ENCODE measurements around the gene BPIFA3.
A peak's percentile ranks its signal among the peaks of the same experiment; 100 is the strongest.
"Not testable (repeated sequence)": the region's sequence is repeated elsewhere in the genome, so short reads cannot be mapped to it uniquely, and the experiment has no call there.

The BPIFA3 gene

GRCh38 chr20:33217052-33217451 is at the start of gene BPIFA3:
BPIFA3 (plus strand) TSS chr20:33217352; CDS start chr20:33217537, 185 bp downstream.
- no peak for DNase-seq (ENCODE audit: low read depth)

DNA sequence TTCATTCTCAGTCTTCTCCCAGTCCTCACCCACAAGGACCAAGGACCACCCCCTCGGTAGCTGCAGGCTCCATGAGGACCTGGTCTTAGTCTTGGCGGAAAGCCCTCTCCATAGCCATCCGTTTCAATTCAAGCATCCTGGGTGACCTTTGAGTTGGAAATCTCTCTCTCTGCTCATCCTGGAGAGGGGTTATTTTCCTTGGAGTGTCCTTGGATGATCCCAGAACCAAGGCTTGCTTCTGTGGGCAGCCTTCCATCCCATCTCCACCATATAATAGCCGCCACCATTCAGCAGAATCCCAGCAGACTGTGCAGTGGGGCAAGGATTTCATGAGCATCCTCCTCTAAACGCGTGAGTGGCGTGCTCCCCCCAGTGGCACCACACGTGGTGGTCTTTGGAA is 49.3 kb upstream of the BPIFA3 start, which contains the start of gene BPIFA2:
Gene BPIFA2 (plus strand): TSS at position 301 of the 400 bp plus-strand sequence. CDS start 987 bp downstream, outside the sequence.
- no peak for DNase-seq (ENCODE audit: low read depth)

DNA sequence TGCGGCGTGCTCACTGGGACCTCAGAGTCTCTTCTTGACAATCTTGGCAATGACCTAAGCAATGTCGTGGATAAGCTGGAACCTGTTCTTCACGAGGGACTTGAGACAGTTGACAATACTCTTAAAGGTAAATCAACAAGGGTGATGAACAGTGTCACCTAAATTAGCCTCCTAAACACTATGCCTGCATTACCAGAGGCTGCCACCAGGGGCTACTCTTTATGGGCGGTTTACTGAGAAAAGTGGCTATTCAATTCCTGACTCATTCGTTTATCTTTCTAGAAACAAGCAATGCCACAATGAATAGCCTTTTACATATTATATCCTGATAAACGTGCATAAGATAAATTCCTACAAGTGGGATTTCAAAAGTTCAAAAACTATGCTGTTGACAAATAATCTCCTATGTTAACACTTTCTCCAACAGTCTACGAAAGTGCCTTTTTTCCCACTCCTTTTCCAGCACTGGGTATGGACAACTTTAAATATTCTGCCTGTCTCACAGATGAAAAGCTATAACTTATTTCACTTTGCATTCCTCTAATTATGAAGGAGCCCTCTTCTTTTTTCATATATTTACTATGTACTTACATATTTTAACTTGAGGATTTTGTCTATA is 47.9 kb upstream of the BPIFA3 start:
- DNase-seq (ENCODE audit: low read depth), result no peak

DNA sequence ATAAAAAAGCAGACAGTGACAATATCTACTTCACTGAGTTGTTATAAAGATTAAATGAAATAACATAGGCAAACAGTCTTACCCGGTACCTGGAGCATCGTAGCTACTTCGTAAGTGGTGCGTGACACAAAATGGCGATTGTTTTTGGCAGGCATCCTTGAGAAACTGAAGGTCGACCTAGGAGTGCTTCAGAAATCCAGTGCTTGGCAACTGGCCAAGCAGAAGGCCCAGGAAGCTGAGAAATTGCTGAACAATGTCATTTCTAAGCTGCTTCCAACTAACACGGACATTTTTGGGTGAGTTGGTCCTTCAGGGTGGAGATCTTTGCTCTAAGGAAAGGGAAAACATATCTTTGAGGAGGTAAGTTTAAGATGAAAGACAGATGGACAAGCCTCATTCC is 44.4 kb upstream of the BPIFA3 start:
- no peak for DNase-seq (ENCODE audit: low read depth)

GRCh38 chr20:33175123-33175522 is 42.0 kb upstream of the BPIFA3 start:
- DNase-seq (ENCODE audit: low read depth), result no peak

- DNase-seq (ENCODE audit: low read depth), result no peak
Measured at GRCh38 chr20:33176101-33176500, 41.1 kb upstream of the BPIFA3 start.

DNA sequence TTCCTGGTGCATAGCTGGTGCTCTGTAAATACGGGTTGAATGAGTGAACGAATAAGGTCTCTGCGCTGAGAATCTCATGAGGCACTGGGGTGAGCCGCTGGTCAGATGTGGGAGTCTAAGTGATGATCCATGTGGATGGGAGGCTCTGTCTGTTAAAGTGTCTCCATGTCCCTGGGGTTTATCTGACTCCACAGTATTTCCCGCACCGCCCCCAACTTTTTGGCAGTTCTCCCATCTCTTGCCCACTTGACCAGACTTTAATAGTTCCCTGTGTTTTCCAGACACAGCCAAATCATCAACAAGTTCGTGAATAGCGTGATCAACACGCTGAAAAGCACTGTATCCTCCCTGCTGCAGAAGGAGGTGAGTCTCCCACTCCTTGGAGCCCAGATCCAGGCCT is 39.3 kb upstream of the BPIFA3 start:
- DNase-seq (ENCODE audit: low read depth), result no peak

DNA sequence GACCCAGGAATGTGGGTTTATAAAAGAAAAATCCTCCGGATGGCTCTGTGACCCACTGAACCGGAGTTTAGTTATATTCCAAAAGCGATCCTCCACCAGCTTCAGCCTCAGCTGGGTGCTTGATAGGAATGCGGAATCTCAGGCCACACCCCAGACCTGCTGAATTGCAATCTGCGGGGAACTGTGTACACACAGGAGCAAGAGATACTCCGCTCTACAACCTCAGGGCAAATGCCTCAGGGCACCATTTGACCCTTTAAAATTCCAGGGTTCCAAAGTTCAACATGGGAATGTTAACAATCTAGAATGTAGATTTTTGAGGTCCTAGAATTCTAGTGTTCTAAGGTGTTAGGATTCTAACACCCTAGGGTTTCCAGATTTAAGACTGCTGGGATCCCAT is 38.4 kb upstream of the BPIFA3 start:
- DNase-seq (ENCODE audit: low read depth), result no peak

DNA sequence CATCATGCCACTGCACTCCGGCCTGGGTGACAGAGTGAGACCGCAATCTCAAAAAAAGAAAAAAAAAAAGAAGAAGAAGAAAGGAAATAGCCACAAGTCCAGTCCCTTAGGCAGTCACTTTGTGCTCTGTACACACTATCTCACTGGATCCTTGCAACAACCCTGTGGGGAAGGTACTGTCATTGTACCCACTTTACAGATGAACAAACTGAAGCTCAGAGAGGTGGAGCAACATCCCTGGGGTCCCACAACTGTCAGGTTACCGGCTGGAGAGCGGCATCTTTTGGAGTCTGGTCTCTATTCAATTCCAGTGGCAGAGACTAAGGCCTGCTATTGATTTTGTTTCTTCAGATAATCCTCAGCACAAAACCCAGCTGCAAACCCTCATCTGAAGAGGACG is 37.0 kb upstream of the BPIFA3 start:
- no peak for DNase-seq (ENCODE audit: low read depth)

DNA sequence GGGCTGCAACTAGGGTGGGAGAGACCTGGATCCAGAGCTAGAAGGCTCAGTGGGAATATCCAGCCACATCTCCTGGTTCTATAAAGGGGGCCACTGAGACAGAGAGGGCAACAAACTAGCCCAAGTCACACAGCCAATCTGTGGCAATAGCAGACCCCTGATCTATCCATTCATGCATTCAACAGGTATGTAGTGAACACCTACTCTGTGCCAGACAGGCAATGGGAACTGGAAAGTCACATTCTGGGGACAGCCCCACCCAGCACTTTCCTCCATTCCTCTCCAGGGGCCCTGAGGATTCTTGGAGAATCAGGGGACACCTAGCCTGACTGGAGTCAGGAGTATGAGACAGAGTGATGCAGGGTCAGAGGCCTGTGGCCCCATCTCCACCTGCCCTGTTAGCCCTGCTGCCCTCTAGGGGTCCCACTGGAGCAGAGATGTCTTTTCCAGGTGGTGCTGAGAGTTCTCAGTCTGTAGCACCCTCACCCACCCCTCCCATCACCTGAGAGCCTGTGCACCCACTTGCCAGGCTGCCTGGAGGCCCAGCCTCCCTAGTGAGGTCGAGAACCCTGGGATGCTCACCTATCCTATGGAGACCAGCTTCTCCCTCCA is 35.6 kb upstream of the BPIFA3 start:
- DNase-seq (ENCODE audit: low read depth), result no peak

DNA sequence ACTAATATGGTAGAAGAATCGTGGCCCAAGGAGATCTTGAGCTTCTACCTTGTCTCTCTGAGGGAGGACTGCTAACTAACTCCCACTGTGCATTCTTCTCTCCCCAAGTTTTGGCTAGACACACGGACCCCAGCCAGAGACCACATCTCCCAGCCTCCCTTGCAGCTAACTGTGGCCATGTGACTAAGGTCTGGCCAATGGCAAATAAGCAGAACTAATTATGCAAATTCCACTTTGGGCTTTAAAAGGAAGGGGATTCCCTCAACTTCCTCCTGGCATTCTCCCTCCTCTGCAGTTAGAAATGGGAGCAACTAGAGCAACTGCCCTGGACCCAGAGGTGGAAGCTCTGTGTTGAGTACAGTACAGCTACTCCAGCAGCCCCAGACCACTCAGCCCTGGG is 33.8 kb upstream of the BPIFA3 start:
- DNase-seq (ENCODE audit: low read depth), result no peak

DNA sequence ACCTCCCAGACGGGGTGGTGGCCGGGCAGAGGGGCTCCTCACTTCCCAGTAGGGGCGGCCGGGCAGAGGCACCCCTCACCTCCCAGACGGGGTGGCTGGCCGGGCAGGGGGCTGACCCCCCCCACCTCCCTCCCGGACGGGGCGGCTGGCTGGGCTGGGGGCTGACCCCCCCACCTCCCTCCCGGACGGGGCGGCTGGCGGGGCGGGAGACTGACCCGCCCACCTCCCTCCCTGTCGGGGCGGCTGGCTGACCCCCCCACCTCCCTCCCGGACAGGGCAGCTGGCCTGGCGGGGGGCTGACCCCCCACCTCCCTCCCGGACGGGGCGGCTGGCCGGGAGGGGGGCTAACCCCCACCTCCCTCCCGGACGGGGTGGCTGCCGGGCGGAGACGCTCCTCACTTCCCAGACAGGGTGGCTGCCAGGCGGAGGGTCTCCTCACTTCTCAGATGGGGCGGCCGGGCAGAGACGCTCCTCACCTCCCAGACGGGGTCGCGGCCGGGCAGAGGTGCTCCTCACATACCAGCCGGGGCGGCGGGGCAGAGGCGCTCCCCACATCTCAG is 32.0 kb upstream of the BPIFA3 start:
- not testable (repeated sequence) for DNase-seq (ENCODE audit: low read depth)

DNA sequence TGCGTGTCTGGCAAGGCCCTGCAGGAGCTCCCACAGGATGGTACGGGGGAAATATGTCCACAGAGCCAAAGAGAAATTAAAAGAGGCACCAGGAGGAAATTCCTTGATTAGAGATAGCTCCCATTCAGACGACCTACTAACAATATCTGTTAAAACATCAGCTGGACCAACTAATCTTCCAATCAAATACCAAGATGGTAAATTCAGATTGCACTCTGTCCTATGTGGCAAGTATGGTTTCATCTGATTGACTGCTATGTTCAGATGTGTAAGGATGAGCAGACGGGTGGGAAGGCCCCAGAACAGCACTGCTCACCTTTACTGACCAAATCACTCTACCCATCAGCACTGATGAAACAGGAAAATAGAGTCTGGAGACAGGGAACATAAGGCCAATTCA is 29.7 kb upstream of the BPIFA3 start:
- DNase-seq (ENCODE audit: low read depth), result no peak

DNA sequence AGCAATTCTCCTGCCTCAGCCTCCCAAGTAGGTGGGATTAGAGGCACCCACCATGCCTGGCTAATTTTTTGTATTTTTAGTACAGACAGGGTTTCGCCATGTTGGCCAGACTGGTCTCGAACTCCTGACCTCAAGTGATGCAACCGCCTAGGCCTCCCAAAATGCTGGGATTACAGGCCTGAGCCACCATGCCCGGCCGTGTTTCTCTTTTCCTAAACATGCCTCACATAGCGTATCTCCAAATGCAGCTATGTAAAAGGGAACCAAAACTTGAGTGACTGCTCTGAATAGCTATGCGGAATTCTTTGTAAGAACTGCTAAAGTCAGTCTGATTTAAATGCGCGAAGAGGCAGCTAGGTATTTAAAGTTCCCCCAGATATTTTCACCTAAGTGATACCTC is 28.7 kb upstream of the BPIFA3 start:
- DNase-seq (ENCODE audit: low read depth), result no peak

DNA sequence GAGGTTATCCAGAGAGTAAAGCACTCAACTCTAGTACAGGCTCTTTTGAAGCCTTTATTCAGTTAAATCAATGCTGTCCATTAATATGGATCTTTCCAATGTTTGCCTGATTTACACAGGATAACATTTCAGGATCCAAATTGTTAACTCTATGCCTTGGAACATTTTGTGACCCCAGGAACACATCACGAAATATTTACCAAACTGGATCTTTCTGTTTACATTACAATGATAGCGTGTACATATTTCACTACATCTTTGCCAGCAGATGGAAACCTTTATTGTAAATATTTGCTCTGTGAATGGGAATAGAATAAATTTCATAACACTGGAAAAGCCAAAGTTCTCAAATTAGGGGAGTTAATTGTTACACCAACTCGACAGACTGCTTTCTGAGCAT is 25.7 kb upstream of the BPIFA3 start:
- no peak for DNase-seq (ENCODE audit: low read depth)

DNA sequence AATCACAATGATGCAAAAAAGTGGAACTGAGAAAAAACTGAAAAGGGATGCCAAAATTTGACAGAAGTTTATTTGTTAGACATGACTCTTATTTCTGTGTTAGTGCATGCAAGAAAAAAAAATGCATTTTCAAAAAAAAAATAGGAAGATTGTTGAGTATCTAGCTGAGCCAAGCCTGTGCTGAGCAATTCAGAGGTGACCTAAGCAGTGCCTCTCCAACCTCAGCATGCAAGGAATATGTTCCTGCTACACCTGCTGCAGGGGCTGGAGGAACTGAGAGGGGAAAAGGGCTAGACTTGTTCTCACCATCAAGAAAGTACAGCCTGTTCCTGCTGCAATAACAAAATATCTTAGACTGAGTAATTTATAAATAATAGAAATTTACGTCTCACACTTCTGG is 25.2 kb upstream of the BPIFA3 start:
- DNase-seq (ENCODE audit: low read depth), result no peak

DNA sequence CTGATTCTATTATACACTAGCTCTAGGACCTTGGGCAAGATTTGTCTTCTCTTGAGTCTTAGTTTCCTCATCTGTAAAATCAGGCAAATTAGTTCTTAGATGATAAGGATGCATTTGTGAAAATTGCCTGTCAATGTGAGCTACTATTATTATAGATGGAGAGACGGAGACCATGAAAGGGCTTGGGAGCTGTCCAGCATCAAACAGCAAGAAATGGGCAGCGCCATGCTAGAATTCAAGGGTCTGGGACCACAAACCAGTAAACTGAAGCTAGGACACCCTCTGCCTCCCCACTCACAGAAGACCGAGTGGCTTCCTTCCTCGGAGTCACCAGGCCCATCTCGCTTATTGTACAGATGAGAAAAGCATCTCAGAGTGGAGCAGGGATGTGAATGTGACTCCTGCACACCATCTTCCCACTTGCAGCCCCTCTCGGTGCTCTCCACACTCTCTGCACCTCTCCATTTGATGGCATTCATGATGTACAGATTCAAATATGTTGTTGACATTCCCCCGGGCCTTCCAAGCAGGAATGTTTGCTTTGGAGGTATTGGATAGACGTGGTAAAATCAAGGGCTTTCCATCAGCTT is 24.1 kb upstream of the BPIFA3 start:
- no peak for DNase-seq (ENCODE audit: low read depth)

GRCh38 chr20:33199026-33199425 is 18.1 kb upstream of the BPIFA3 start:
- no peak for DNase-seq (ENCODE audit: low read depth)

DNA sequence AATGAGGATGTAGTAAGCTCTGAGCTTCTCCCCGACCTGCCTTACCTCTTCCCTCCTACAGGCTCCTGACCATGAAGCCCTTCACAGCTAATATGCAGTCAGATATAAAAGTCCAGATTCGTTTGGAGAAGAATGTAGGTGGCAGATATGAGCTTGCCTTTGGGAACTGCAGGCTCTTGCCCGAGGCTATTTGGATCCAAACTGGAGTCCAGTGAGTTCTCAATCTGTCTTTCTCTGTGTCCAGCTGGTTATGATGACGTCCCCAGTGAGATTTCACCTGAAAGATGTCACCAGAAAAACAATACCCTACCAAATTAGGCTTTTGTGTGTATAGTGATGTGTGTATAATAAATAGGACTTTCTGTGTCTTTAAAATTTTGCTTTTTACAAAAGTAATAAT is 14.7 kb upstream of the BPIFA3 start:
- no peak for DNase-seq (ENCODE audit: low read depth)

DNA sequence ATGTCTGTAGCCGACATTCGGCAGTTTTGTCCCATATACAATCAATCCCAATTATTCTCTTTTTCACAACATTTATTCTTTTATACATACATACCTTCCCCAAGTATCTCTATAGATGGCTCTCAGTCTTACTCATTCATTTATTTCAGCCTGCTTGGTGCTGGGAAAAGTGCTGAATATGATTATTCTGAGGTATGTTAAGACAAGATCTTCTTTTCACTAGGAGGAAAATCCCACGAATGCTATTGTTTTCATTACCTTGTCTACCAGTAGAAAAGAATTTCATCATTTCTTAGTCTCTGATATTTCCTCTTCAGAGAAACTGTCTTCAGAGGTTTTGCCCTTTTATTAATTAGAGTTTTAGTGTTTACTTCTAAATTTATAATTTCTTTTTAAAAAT is 13.7 kb upstream of the BPIFA3 start:
- no peak for DNase-seq (ENCODE audit: low read depth)

- peak; percentile 17 for DNase-seq (ENCODE audit: low read depth)
Measured at GRCh38 chr20:33209789-33210188, 7.4 kb upstream of the BPIFA3 start.

DNA sequence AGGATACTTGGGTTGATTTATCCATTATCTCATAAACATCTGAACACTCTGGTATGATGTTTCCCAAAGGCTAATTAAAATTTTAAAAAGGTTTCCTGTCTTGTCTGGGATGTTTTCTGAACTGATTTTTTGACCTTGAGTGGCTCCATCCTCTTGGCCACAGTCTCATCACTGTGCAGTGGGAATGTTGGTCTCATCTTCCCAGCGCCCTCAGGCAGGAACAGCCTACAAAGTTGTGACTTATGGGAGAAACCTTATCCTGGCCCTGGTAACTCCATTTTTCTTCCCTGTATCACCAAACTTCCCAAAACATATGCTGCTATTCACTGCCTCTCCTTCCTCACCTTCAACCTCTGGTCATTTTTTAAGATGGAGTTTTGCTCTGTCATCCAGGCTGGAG is 6.8 kb upstream of the BPIFA3 start:
- no peak for DNase-seq (ENCODE audit: low read depth)

DNA sequence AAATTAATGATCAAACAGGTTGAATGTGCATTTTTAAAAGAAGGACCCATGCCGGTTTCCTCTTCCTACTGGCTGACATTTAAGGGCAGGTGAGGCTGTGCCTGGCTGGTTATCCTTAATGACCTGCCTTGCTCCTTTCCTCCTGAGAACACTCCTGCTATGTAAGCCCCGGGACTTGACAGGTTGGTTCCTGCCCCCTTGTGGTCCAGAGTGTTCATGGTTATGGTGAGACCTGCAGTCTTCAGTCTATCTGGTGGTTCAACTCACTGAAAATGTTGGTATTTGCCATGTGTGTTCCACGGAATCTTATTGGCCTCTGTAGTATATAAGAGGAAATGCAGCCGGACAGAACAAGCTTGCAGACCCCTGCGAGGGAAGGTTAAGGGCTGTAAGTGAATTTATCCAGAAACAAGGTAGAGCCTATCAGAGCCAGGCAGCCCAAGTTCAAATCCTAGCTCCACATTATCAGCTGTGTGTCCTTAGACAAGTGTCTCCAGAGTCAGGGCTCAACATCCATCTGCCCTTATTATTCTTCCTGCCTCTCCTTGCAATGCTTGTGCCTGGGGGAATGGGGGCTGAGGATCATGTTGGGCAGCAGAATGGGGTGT is 5.2 kb upstream of the BPIFA3 start:
- peak; percentile 7 for DNase-seq (ENCODE audit: low read depth)
